SH-SY5Y (cell line): Measurements from ENCODE around the gene OGFOD2.

Experiments
- GATA2 ChIP-seq: IDR thresholded peaks from 2 replicates; pipeline ENCODE4 v1.6.1; 2011; ENCODE audit warnings: mild to moderate bottlenecking, low read depth, low read length
- GATA3 ChIP-seq: IDR thresholded peaks from 2 replicates; pipeline ENCODE4 v1.6.1; 2011; ENCODE audit warnings: low read depth, mild to moderate bottlenecking, low read length, moderate library complexity

DNA sequence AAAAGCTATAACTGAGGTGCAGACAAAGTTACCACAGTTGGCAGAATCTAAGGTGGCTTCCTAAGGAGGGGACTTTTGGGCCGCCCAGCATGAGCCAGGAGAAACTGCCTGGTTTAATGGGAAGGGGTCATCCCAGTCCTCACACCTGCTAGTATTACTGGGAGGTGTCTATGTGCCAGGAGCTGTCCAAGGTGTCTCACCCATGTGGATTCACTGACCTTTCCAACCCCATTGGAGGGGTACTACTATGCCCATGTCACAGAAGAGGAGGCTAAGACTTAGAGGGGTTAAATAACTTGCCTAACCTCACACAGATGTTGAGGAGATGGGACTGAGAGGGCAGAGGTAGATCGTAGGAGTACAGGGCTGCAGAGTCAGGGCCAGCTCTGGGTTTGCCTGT is 19.0 kb upstream of the OGFOD2 start:
- TF ChIP-seq GATA3 (no peak), GATA2 (no peak)
